Left lung (tissue), 10 donors: ENCODE results near the gene BBS12. TPM values are rescaled to one million over a fixed set of nuclear protein-coding genes. Genes with fewer than 3 reads are reported as not detected.

ENCODE experiments used
- ATAC-seq: fragments of 200-7000 bp; cut with Tn5 transposase; one replicate; pipeline ENCODE4 v1.9.1; 2020; ENCODE audit warnings: moderate library complexity
- DNase-seq, 4 donors: peaks; one replicate each; pipeline ENCODE4 v3.0.0-alpha.2; 2013 to 2020
- H3K27ac ChIP-seq, 2 donors: fragments of 200-600 bp; sonication (generic) in 1 of 2; one replicate each; pipeline versions ENCODE4 v1.5.0 to v1.8.0; 2020 to 2021
- H3K27me3 ChIP-seq, 2 donors: fragments of 200-600 bp; sonication (generic) in 1 of 2; one replicate each; pipeline versions ENCODE4 v1.5.0 to v1.8.0; 2020 to 2021
- H3K36me3 ChIP-seq, 2 donors: fragments of 200-600 bp; sonication (generic) in 1 of 2; one replicate each; pipeline versions ENCODE4 v1.5.0 to v1.8.0; 2020 to 2021
- H3K4me1 ChIP-seq, 2 donors: fragments of 200-600 bp; one replicate each; pipeline ENCODE4 v1.8.0; 2021
- H3K4me3 ChIP-seq, 2 donors: fragments of 200-600 bp; sonication (generic) in 1 of 2; one replicate each; pipeline versions ENCODE4 v1.5.0 to v1.8.0; 2020 to 2021; ENCODE audit warnings: mild to moderate bottlenecking in 1 of 2
- H3K9me3 ChIP-seq, 2 donors: fragments of 200-600 bp; sonication (generic) in 1 of 2; one replicate each; pipeline versions ENCODE4 v1.5.0 to v1.8.0; 2020 to 2021
- CTCF ChIP-seq, 2 donors: fragments of 200-600 bp; sonication (generic) in 1 of 2; IDR thresholded peaks; one replicate each; pipeline versions ENCODE4 v1.5.0 to v1.8.0; 2021; ENCODE audit warnings: antibody characterized with exemption in 2 of 2
- intact Hi-C, 2 donors: fragments of 100-400 bp; cut with DNase I; formaldehyde crosslinking; loops; one replicate each; pipeline versions ENCODE4 v1.11.2 to v1.14.2; 2022
- polyA plus RNA-seq, 6 donors: library from polyadenylated mRNA; unstranded; fragments of 120-200 nt; gene quantifications; one replicate each; pipeline ENCODE4 v1.2.1, GENCODE V29; 2013; ENCODE audit not compliant: insufficient read length in 6 of 6
- total RNA-seq, 2 donors: library from RNA; stranded (reverse); fragmentation: NEBNext Ultra II Directional; extraction: Animal tissue kit (Norgen Biotek cat#: 25700); gene quantifications; one replicate each; pipeline ENCODE4 v1.2.1, GENCODE V29; 2021
- donor health status: DM: no; HTN: yes; CAD: no.
- donor health status: DM: no; HTN: no; CAD: no.

The BBS12 gene
- total and polyA plus RNA-seq, 8 donors, result 2.5 to 6.4 (median 5.5) TPM

GRCh38 chr4:122775987-122776836, 43.7 kb downstream of the BBS12 start:
- ATAC-seq, result no peak
- Histone ChIP-seq H3K36me3 (no peaks in the 10 kb centered on the region), H3K4me3 (no peak overlapping the region), H3K27me3 (no peaks in the 10 kb centered on the region), H3K4me1 (no peaks in the 10 kb centered on the region), H3K27ac (no peak overlapping the region), H3K9me3 (no peaks in the 10 kb centered on the region)
- no peak for TF ChIP-seq CTCF (IDR thresholded peaks at IDR 0.05)
- intact Hi-C loops, result no loop called here
- no peak for DNase-seq

- intact Hi-C loops, result no loop called here
- Histone ChIP-seq H3K36me3 (no peaks in the 10 kb centered on the region), H3K27ac (no peak overlapping the region), H3K9me3 (no peaks in the 10 kb centered on the region), H3K4me3 (no peak overlapping the region), H3K4me1 (no peaks in the 10 kb centered on the region), H3K27me3 (no peaks in the 10 kb centered on the region)
- no peak for TF ChIP-seq CTCF (IDR thresholded peaks at IDR 0.05)
- ATAC-seq (no peak), DNase-seq (no peak)
Observed at GRCh38 chr4:122776916-122777315, 44.4 kb downstream of the BBS12 start.

DNA sequence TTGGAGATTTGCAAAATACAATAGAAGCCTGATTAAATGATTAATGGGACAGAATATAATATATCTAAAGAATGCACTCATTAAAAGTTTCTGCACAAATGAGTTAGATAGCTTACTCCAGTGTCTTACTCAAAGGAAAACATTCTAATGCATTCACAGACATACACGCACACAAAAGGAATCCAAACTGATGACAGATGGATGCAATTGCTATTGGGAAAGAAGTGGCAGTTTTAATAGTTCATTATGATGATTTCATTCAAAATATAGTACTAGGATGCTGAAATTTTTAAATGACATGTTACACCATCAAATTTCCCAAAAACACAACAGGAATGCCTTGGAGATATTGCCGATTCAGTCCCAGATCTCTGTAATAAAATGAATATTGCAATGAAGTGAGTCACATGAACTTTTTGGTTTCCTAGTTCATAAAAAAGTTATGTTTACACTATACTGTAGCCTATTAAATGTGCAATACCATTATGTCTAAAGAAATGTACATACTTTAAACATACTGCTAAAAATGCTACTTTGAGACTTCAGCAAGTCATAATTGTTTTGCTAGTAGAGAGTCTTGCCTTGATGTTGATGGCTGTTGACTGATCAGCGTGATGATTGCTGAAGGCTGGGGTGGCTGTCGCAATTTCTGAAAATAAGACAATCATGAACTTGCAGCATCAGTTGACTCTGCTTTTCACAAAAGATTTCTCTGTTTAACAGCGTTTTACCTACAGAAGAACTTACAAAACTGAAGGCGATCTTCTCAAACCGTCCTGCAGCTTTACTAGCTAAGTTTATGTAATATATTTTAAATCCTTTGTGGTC, 45.6 kb downstream of the BBS12 start:
- H3K27me3 ChIP-seq, result no peaks in the 10 kb centered on the region
- peak in 1 of 4 donors; percentile 5 for DNase-seq
- no peaks in the 10 kb centered on the region for H3K4me1 ChIP-seq
- intact Hi-C loops, result no loop called here
- no peak overlapping the region for H3K27ac ChIP-seq
- no peaks in the 10 kb centered on the region for H3K36me3 ChIP-seq
- H3K9me3 ChIP-seq, result no peaks in the 10 kb centered on the region
- ATAC-seq, result no peak
- TF ChIP-seq CTCF (IDR thresholded peaks at IDR 0.05), result no peak
- no peak overlapping the region for H3K4me3 ChIP-seq

- no peaks in the 10 kb centered on the region for H3K27me3 ChIP-seq
- H3K4me1 ChIP-seq, result peaks cover 0 to 5% of the 10 kb centered on the region in 2 donors
- no peaks in the 10 kb centered on the region for H3K9me3 ChIP-seq
- no peak for TF ChIP-seq CTCF (IDR thresholded peaks at IDR 0.05)
- intact Hi-C loops, result no loop called here
- no peak overlapping the region for H3K4me3 ChIP-seq
- DNase-seq, result no peak
- no peak for ATAC-seq
- no peak overlapping the region for H3K27ac ChIP-seq
- H3K36me3 ChIP-seq, result no peaks in the 10 kb centered on the region
Observed at GRCh38 chr4:122781486-122781885, 49.0 kb downstream of the BBS12 start.
